Transverse colon (tissue), 4 donors: ENCODE results near the gene ZNF367.
"Not testable (repeated sequence)": the region's sequence is repeated elsewhere in the genome, so short reads cannot be mapped to it uniquely, and the experiment has no call there.

Experiments
- POLR2A ChIP-seq: fragments of 450-650 bp; IDR thresholded peaks from one replicate; pipeline ENCODE4 v1.6.1; 2016; ENCODE audit warnings: antibody characterized with exemption, mild to moderate bottlenecking, moderate library complexity
- POLR2AphosphoS5 ChIP-seq, 3 donors: sonication (generic); formaldehyde crosslinking; IDR thresholded peaks; one replicate each; pipeline ENCODE4 v1.6.1; 2016; ENCODE audit warnings: antibody characterized with exemption in 3 of 3
- TF ChIP-seq, protein P1 (sequence below), 5 experiments: fragments of 200-600 bp in 3 of 5; fragments of 450-650 bp in 2 of 5; sonication (generic) in 3 of 5; IDR thresholded peaks; 1 replicate in 2 of 5; 2 replicates in 3 of 5; pipeline ENCODE4 v1.5.1; 2016 to 2017; ENCODE audit warnings: antibody characterized with exemption in 5 of 5, inconsistent platforms in 3 of 5, mild to moderate bottlenecking in 2 of 5, moderate library complexity in 1 of 5

DNA sequence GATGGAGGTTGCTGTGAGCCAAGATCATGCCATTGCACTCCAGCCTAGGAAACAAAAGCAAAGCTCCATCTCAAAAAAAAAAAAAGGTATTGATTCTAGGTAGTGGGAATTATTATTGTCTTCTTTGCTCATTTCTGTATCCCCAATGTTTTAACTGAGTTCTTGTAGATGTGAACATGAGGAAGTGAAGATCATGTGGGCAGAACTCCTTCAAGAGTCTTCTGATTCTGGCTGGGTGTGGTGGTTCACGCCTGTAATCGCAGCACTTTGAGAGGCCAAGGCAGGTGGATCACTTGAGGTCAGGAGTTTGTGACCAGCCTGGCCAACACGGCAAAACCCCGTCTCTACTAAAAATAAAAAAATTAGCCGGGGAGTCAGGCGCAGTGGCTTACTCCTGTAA lies 42.7 kb downstream of the ZNF367 start:
- TF ChIP-seq POLR2A; POLR2AphosphoS5 (IDR thresholded peaks at IDR 0.05): not testable (repeated sequence)
- TF ChIP-seq, protein P1, sequence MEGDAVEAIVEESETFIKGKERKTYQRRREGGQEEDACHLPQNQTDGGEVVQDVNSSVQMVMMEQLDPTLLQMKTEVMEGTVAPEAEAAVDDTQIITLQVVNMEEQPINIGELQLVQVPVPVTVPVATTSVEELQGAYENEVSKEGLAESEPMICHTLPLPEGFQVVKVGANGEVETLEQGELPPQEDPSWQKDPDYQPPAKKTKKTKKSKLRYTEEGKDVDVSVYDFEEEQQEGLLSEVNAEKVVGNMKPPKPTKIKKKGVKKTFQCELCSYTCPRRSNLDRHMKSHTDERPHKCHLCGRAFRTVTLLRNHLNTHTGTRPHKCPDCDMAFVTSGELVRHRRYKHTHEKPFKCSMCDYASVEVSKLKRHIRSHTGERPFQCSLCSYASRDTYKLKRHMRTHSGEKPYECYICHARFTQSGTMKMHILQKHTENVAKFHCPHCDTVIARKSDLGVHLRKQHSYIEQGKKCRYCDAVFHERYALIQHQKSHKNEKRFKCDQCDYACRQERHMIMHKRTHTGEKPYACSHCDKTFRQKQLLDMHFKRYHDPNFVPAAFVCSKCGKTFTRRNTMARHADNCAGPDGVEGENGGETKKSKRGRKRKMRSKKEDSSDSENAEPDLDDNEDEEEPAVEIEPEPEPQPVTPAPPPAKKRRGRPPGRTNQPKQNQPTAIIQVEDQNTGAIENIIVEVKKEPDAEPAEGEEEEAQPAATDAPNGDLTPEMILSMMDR (IDR thresholded peaks at IDR 0.05) = not testable (repeated sequence)
